IMR-90 (cell line): ENCODE results near the gene PFDN1. TPM values are rescaled to one million over a fixed set of nuclear protein-coding genes. Genes with fewer than 3 reads are reported as not detected.

Source experiments
- ATAC-seq: fragments of 200-7000 bp; cut with Tn5 transposase; 2 replicates; pipeline ENCODE4 v1.9.1; 2020; ENCODE audit warnings: low read depth, mild to moderate bottlenecking, moderate library complexity
- BruUV-seq: library from RNA; stranded (reverse); fragments of 400-500 nt; replicated peaks from 2 replicates; lab custom pipeline; 2021; lab: Mats Ljungman, UMichigan
- CTCF ChIA-PET: fragments of 300-600 bp; formaldehyde crosslinking; extraction: SDS; loops from one replicate; lab custom pipeline; 2021; ENCODE audit warnings: antibody characterized with exemption; lab: Yijun Ruan, JAX
- POLR2A ChIA-PET: fragments of 300-600 bp; sonication (Branson Sonifier 250); formaldehyde crosslinking; loops from one replicate; lab custom pipeline; 2022; ENCODE audit warnings: antibody characterized with exemption; ENCODE audit not compliant: unreplicated experiment; lab: Charles Lee
- DNase-seq: peaks from one replicate; pipeline ENCODE4 v3.0.0; 2013
- H2AFZ ChIP-seq: replicated peaks from 2 replicates; pipeline ENCODE3; 2013; ENCODE audit warnings: low read length, mild to moderate bottlenecking; ENCODE audit not compliant: poor library complexity
- H2AK5ac ChIP-seq: 2 replicates; pipeline ENCODE4 v1.6.1; 2013; ENCODE audit warnings: low read depth, low read length, inconsistent platforms
- H2AK9ac ChIP-seq: replicated peaks from 2 replicates; pipeline ENCODE3; 2013; ENCODE audit warnings: mild to moderate bottlenecking, low read depth, low read length, moderate library complexity; ENCODE audit not compliant: poor library complexity
- H2BK120ac ChIP-seq: 2 replicates; pipeline ENCODE4 v1.6.1; 2013; ENCODE audit warnings: low read depth, low read length, inconsistent platforms
- H2BK15ac ChIP-seq: 3 replicates; pipeline ENCODE4 v1.6.1; 2013; ENCODE audit warnings: low read depth, low read length, inconsistent platforms
- H2BK20ac ChIP-seq: 2 replicates; pipeline ENCODE4 v1.6.1; 2013; ENCODE audit warnings: low read depth, mild to moderate bottlenecking, inconsistent platforms, low read length, moderate library complexity
- H2BK5ac ChIP-seq: 2 replicates; pipeline ENCODE4 v1.6.1; 2013; ENCODE audit warnings: mild to moderate bottlenecking, low read depth, low read length, inconsistent platforms; ENCODE audit not compliant: poor library complexity, severe bottlenecking
- H3K14ac ChIP-seq: replicated peaks from 2 replicates; pipeline ENCODE4 v1.6.1; 2013; ENCODE audit warnings: low read depth, low read length, inconsistent platforms
- H3K18ac ChIP-seq: 2 replicates; pipeline ENCODE4 v1.6.1; 2013; ENCODE audit warnings: low read depth, low read length, control low read depth
- H3K23ac ChIP-seq: 2 replicates; pipeline ENCODE4 v1.6.1; 2013; ENCODE audit warnings: low read depth, low read length, inconsistent platforms
- H3K27ac ChIP-seq: 2 replicates; pipeline ENCODE4 v1.5.1; 2013; ENCODE audit warnings: mild to moderate bottlenecking, control low read depth, low read length; ENCODE audit not compliant: insufficient read depth
- H3K27me3 ChIP-seq: 2 replicates; pipeline ENCODE4 v1.6.1; 2013; ENCODE audit warnings: low read length; ENCODE audit not compliant: control insufficient read depth, insufficient read depth
- H3K36me3 ChIP-seq: 2 replicates; pipeline ENCODE4 v1.6.1; 2013; ENCODE audit warnings: low read length, mixed read lengths; ENCODE audit not compliant: control insufficient read depth, insufficient read depth
- H3K4ac ChIP-seq: 2 replicates; pipeline ENCODE4 v1.6.1; 2013; ENCODE audit warnings: low read depth, low read length, inconsistent platforms
- H3K4me1 ChIP-seq: 2 replicates; pipeline ENCODE4 v1.6.1; 2013; ENCODE audit warnings: low read length, mixed read lengths; ENCODE audit not compliant: control insufficient read depth, insufficient read depth
- H3K4me2 ChIP-seq: 2 replicates; pipeline ENCODE4 v1.6.1; 2013; ENCODE audit warnings: low read depth, mild to moderate bottlenecking, control low read depth, low read length, moderate library complexity
- H3K4me3 ChIP-seq: 2 replicates; pipeline ENCODE4 v1.5.1; 2013; ENCODE audit warnings: low read depth, mild to moderate bottlenecking, control low read depth, low read length, moderate library complexity; ENCODE audit not compliant: insufficient read depth
- H3K56ac ChIP-seq: 2 replicates; pipeline ENCODE4 v1.6.1; 2013; ENCODE audit warnings: low read length, inconsistent platforms; ENCODE audit not compliant: insufficient read depth; ENCODE audit errors: extremely low read depth
- H3K79me1 ChIP-seq, 2 experiments: 2 replicates each; pipeline ENCODE4 v1.6.1; 2013; ENCODE audit warnings: low read length in 2 of 2, inconsistent platforms in 1 of 2, low read depth in 1 of 2
- H3K9ac ChIP-seq: 2 replicates; pipeline ENCODE4 v1.6.1; 2013; ENCODE audit warnings: low read depth, low read length, control low read depth
- H3K9me1 ChIP-seq: 2 replicates; pipeline ENCODE4 v1.6.1; 2013; ENCODE audit warnings: low read length, inconsistent platforms; ENCODE audit not compliant: insufficient read depth
- H3K9me3 ChIP-seq: 2 replicates; pipeline ENCODE4 v1.6.1; 2013; ENCODE audit warnings: low read length; ENCODE audit not compliant: control insufficient read depth, insufficient read depth
- H4K20me1 ChIP-seq: 2 replicates; pipeline ENCODE4 v1.6.1; 2013; ENCODE audit warnings: low read length, inconsistent platforms; ENCODE audit not compliant: insufficient read depth
- H4K5ac ChIP-seq: 2 replicates; pipeline ENCODE4 v1.6.1; 2013; ENCODE audit warnings: mild to moderate bottlenecking, low read depth, low read length, control low read depth
- H4K8ac ChIP-seq, 2 experiments: 2 replicates each; pipeline ENCODE4 v1.6.1; 2013; ENCODE audit warnings: low read depth in 2 of 2, low read length in 2 of 2, control low read depth in 1 of 2, inconsistent platforms in 1 of 2
- H4K91ac ChIP-seq: 2 replicates; pipeline ENCODE4 v1.6.1; 2013; ENCODE audit warnings: low read depth, low read length, inconsistent platforms; ENCODE audit not compliant: insufficient read depth
- BHLHE40 ChIP-seq: fragments of 150-350 bp; IDR thresholded peaks from 2 replicates; pipeline ENCODE4 v1.6.1; 2016; ENCODE audit warnings: mild to moderate bottlenecking, low read depth, low read length
- CHD1 ChIP-seq: IDR thresholded peaks from 2 replicates; pipeline ENCODE4 v1.6.1; 2012; ENCODE audit warnings: low read depth, low read length, improper control_type of control experiment
- CTCF ChIP-seq: conservative IDR thresholded peaks from 2 replicates; pipeline ENCODE4 v1.5.1; 2012; ENCODE audit warnings: mild to moderate bottlenecking, low read depth, low read length, improper control_type of control experiment
- ELK1 ChIP-seq: fragments of 150-350 bp; IDR thresholded peaks from 2 replicates; pipeline ENCODE4 v1.6.1; 2016; ENCODE audit warnings: low read depth, mild to moderate bottlenecking, low read length, moderate library complexity, borderline replicate concordance
- FOS ChIP-seq: fragments of 150-350 bp; IDR thresholded peaks from 2 replicates; pipeline ENCODE4 v1.6.1; 2016; ENCODE audit warnings: low read depth, low read length
- MXI1 ChIP-seq: IDR thresholded peaks from 2 replicates; pipeline ENCODE4 v1.6.1; 2012; ENCODE audit warnings: low read depth, mild to moderate bottlenecking, low read length, moderate library complexity, borderline replicate concordance
- NFE2L2 ChIP-seq: fragments of 150-350 bp; IDR thresholded peaks from 2 replicates; pipeline ENCODE4 v1.6.1; 2016; ENCODE audit warnings: low read depth, mild to moderate bottlenecking, low read length
- RAD21 ChIP-seq: IDR thresholded peaks from 2 replicates; pipeline ENCODE4 v1.6.1; 2012; ENCODE audit warnings: low read length, improper control_type of control experiment
- RCOR1 ChIP-seq: IDR thresholded peaks from 2 replicates; pipeline ENCODE4 v1.6.1; 2012; ENCODE audit warnings: mild to moderate bottlenecking, low read length, improper control_type of control experiment; ENCODE audit not compliant: insufficient replicate concordance
- WGBS, 2 experiments: methylation state at CpG; one replicate each; pipeline versions ENCODE4 v1.1.5 to v1.1.7; 2013; ENCODE audit warnings: missing lambda C conversion rate in 2 of 2; ENCODE audit not compliant: insufficient read length in 1 of 2; ENCODE audit errors: extremely low coverage in 2 of 2; 5-methylcytosine and 5-hydroxymethylcytosine counted together
- dilution Hi-C: fragments of 300-500 bp; cut with HindIII; formaldehyde crosslinking; loops from one replicate; pipeline ENCODE4 v1.14.3; 2018; ENCODE audit warnings: low sequenced_read_pairs; ENCODE audit not compliant: unreplicated experiment
- in situ Hi-C: fragments of 300-500 bp; cut with MboI; formaldehyde crosslinking; loops from 3 replicates; pipeline ENCODE4 v1.14.3; 2019; ENCODE audit warnings: low sequenced_read_pairs, inconsistent platforms, mixed read lengths
- intact Hi-C: fragments of 100-400 bp; cut with micrococcal nuclease; formaldehyde crosslinking; loops from 2 replicates; pipeline ENCODE4 v1.10.0; 2022
- polyA plus RNA-seq, 3 experiments: library from polyadenylated mRNA; depleted of rRNA; stranded (reverse); fragments of >200 nt; gene quantifications; 2 replicates each; pipeline ENCODE4 v1.2.3, GENCODE V29; 2012; ENCODE audit warnings: low replicate concordance in 1 of 3
- total RNA-seq: library from RNA; depleted of rRNA; stranded (reverse); fragments of >200 nt; gene quantifications from 2 replicates; pipeline ENCODE4 v1.2.3, GENCODE V29; 2012

PFDN1 gene
- total and polyA plus RNA-seq, 2 of the 4 experiments (the other 2 are of a cell fraction), result 98.8 to 134 TPM

- no peak for TF ChIP-seq RCOR1
- TF ChIP-seq RAD21, result peak; percentile 42
- TF ChIP-seq CHD1, result no peak
These were observed 56.4 kb downstream of the PFDN1 start (continued) for GRCh38 chr5:140246378-140247122.

- peak overlapping the region; percentile 68; the same call in 1 of the 2 replicates for H3K14ac ChIP-seq
- no peaks in the 10 kb centered on the region for H3K27me3 ChIP-seq
- in situ Hi-C loops (no loop called here), intact Hi-C loops (loop anchor here (10.0 kb wide), 3 partner anchors 389 to 479 kb away; partner anchors contain the start of genes CD14, HARS1, HARS2 and TMCO6), dilution Hi-C loops (no loop called here)
- H4K8ac ChIP-seq, result 0 out of 4 replicates have a peak overlapping the region, but pooled peaks of 1 of the 2 experiments have one; percentile 20
- 78% methylated on average over 5 of the region's 7 CpGs; no CpG with 5 or more reads in 1 of the 2 experiments for WGBS, 2 experiments
- H3K4me1 ChIP-seq, result peaks cover 26% of the 10 kb centered on the region
- H2BK5ac ChIP-seq, result no peak overlapping the region
- no peak for TF ChIP-seq RCOR1
- no peak for TF ChIP-seq MXI1
- no peak for TF ChIP-seq FOS
- no peak for TF ChIP-seq CTCF
- TF ChIP-seq BHLHE40, result no peak
- TF ChIP-seq ELK1, result no peak
- TF ChIP-seq NFE2L2, result no peak
- DNase-seq (no peak), ATAC-seq (no peak)
- no peak overlapping the region for H3K23ac ChIP-seq
- H2AK9ac ChIP-seq, result no peak overlapping the region
- H3K9me1 ChIP-seq, result peaks cover 14% of the 10 kb centered on the region
- POLR2A ChIA-PET, result no interaction called here
- BruUV-seq, result no TSS peak
- H2AFZ ChIP-seq, result peak overlapping the region; percentile 71
- no peak overlapping the region for H3K4me2 ChIP-seq
- peaks cover 24% of the 10 kb centered on the region for H4K20me1 ChIP-seq
- peak overlapping the region; percentile 64 for H3K4ac ChIP-seq
- H3K4me3 ChIP-seq, result no peak overlapping the region
- peak overlapping the region; percentile 95 for H2AK5ac ChIP-seq
- CTCF ChIA-PET, result interaction anchor here (0.6 to 8.7 kb wide), 3 partner anchors 83 to 113 kb away, joined by 3 to 233 read pairs (median 10); partner anchors contain the start of gene HBEGF
- H3K36me3 ChIP-seq, result peaks cover 5% of the 10 kb centered on the region; the same call in 1 of the 2 replicates
- H2BK120ac ChIP-seq, result peak overlapping the region; percentile 63; the same call in 1 of the 2 replicates
- H2BK20ac ChIP-seq, result no peak overlapping the region; the same call in 1 of the 2 replicates
- no peak overlapping the region for H3K27ac ChIP-seq
- no peak overlapping the region for H3K18ac ChIP-seq
- no peak overlapping the region for H3K56ac ChIP-seq
- no peaks in the 10 kb centered on the region for H3K9me3 ChIP-seq
- H4K5ac ChIP-seq, result no peak overlapping the region
- H3K79me1 ChIP-seq, result peaks cover 29 to 76% of the 10 kb centered on the region in 2 experiments
- H2BK15ac ChIP-seq, result no peak overlapping the region
- no peak overlapping the region for H4K91ac ChIP-seq
- H3K9ac ChIP-seq, result no peak overlapping the region
These were observed 57.0 kb downstream of the PFDN1 start for GRCh38 chr5:140245926-140246325.
